ENCODE results near the gene TMEM123.
"Not testable (repeated sequence)": the region's sequence is repeated elsewhere in the genome, so short reads cannot be mapped to it uniquely, and the experiment has no call there.

TMEM123 gene

GRCh38 chr11:102391549-102392237 lies 60.9 kb downstream of the TMEM123 start:
- no peak for DNase-seq (ENCODE audit: low spot score)

GRCh38 chr11:102390667-102391465 lies 61.7 kb downstream of the TMEM123 start:
- DNase-seq (ENCODE audit: low spot score), result peak; percentile 83

- no peak for DNase-seq (ENCODE audit: low spot score)
Observed at GRCh38 chr11:102389253-102389652, 63.3 kb downstream of the TMEM123 start.

GRCh38 chr11:102387043-102387781 lies 65.4 kb downstream of the TMEM123 start:
- DNase-seq (ENCODE audit: low spot score), result no peak

- DNase-seq (ENCODE audit: low spot score), result no peak
Observed at GRCh38 chr11:102386136-102386734, 66.3 kb downstream of the TMEM123 start.

- no peak for DNase-seq (ENCODE audit: low spot score)
Observed at GRCh38 chr11:102385085-102386007, 67.2 kb downstream of the TMEM123 start.

- no peak for DNase-seq (ENCODE audit: low spot score)
Observed at GRCh38 chr11:102384419-102385079, 68.0 kb downstream of the TMEM123 start.

GRCh38 chr11:102383839-102384238 lies 68.7 kb downstream of the TMEM123 start:
- no peak for DNase-seq (ENCODE audit: low spot score)

- no peak for DNase-seq (ENCODE audit: low spot score)
Observed at GRCh38 chr11:102382384-102382783, 70.2 kb downstream of the TMEM123 start.

GRCh38 chr11:102378818-102379217 lies 73.7 kb downstream of the TMEM123 start:
- DNase-seq (ENCODE audit: low spot score), result no peak

GRCh38 chr11:102377891-102378290 lies 74.7 kb downstream of the TMEM123 start:
- no peak for DNase-seq (ENCODE audit: low spot score)

GRCh38 chr11:102375720-102376399 lies 76.7 kb downstream of the TMEM123 start:
- no peak for DNase-seq (ENCODE audit: low spot score)

GRCh38 chr11:102374633-102375424 lies 77.7 kb downstream of the TMEM123 start:
- not testable (repeated sequence) for DNase-seq (ENCODE audit: low spot score)

- no peak for DNase-seq (ENCODE audit: low spot score)
Observed at GRCh38 chr11:102368472-102368871, 84.1 kb downstream of the TMEM123 start.

GRCh38 chr11:102367364-102367763 lies 85.2 kb downstream of the TMEM123 start:
- peak; percentile 35 for DNase-seq (ENCODE audit: low spot score)

- no peak for DNase-seq (ENCODE audit: low spot score)
Observed at GRCh38 chr11:102364991-102365390, 87.6 kb downstream of the TMEM123 start.

GRCh38 chr11:102361086-102362031 lies 91.2 kb downstream of the TMEM123 start:
- no peak for DNase-seq (ENCODE audit: low spot score)

- no peak for DNase-seq (ENCODE audit: low spot score)
Observed at GRCh38 chr11:102360681-102361080, 91.9 kb downstream of the TMEM123 start.

Measured in globus pallidus (tissue), 1 donor.